ENCODE results near the gene FHOD1. TPM values are rescaled to one million over a fixed set of nuclear protein-coding genes. Genes with fewer than 3 reads are reported as not detected.

FHOD1 gene
- total and polyA plus RNA-seq, 2 of the 13 experiments (the other 11 are each of a cell fraction or from before 2014, with no cell fraction given), result 20.0 to 20.8 TPM

GRCh38 chr16:67284699-67285646 is 37.7 kb upstream of the FHOD1 start (continued):
- TF ChIP-seq ZNF367 (CRISPR knock-in tag; IDR thresholded peaks at IDR 0.05; ENCODE audit: borderline replicate concordance) (no peak), SNAPC4 (CRISPR knock-in tag; IDR thresholded peaks at IDR 0.05) (no peak), EZH2 (conservative IDR thresholded peaks at IDR 0.05; ENCODE audit: low read depth, low read length) (no peak), ZNF792 (CRISPR knock-in tag; IDR thresholded peaks at IDR 0.05) (no peak), BORCS8-MEF2B (CRISPR knock-in tag; IDR thresholded peaks at IDR 0.05) (no peak), JUND (CRISPR knock-in tag; IDR thresholded peaks at IDR 0.05) (no peak)
- TF ChIP-seq, protein P1, sequence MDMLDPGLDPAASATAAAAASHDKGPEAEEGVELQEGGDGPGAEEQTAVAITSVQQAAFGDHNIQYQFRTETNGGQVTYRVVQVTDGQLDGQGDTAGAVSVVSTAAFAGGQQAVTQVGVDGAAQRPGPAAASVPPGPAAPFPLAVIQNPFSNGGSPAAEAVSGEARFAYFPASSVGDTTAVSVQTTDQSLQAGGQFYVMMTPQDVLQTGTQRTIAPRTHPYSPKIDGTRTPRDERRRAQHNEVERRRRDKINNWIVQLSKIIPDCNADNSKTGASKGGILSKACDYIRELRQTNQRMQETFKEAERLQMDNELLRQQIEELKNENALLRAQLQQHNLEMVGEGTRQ (IDR thresholded peaks at IDR 0.05; ENCODE audit: low read depth, low read length), result 0 out of 2 replicates have a peak, but pooled peaks have one; percentile 3
- TF ChIP-seq, protein P1 (CRISPR knock-in tag; IDR thresholded peaks at IDR 0.05; ENCODE audit: borderline replicate concordance), result no peak
- TF ChIP-seq, protein P2, sequence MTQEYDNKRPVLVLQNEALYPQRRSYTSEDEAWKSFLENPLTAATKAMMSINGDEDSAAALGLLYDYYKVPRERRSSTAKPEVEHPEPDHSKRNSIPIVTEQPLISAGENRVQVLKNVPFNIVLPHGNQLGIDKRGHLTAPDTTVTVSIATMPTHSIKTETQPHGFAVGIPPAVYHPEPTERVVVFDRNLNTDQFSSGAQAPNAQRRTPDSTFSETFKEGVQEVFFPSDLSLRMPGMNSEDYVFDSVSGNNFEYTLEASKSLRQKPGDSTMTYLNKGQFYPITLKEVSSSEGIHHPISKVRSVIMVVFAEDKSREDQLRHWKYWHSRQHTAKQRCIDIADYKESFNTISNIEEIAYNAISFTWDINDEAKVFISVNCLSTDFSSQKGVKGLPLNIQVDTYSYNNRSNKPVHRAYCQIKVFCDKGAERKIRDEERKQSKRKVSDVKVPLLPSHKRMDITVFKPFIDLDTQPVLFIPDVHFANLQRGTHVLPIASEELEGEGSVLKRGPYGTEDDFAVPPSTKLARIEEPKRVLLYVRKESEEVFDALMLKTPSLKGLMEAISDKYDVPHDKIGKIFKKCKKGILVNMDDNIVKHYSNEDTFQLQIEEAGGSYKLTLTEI (CRISPR knock-in tag; conservative IDR thresholded peaks at IDR 0.05), result no peak
- TF ChIP-seq, protein P3, sequence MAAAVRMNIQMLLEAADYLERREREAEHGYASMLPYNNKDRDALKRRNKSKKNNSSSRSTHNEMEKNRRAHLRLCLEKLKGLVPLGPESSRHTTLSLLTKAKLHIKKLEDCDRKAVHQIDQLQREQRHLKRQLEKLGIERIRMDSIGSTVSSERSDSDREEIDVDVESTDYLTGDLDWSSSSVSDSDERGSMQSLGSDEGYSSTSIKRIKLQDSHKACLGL (CRISPR knock-in tag; IDR thresholded peaks at IDR 0.05), result no peak
- TF ChIP-seq, protein P4, sequence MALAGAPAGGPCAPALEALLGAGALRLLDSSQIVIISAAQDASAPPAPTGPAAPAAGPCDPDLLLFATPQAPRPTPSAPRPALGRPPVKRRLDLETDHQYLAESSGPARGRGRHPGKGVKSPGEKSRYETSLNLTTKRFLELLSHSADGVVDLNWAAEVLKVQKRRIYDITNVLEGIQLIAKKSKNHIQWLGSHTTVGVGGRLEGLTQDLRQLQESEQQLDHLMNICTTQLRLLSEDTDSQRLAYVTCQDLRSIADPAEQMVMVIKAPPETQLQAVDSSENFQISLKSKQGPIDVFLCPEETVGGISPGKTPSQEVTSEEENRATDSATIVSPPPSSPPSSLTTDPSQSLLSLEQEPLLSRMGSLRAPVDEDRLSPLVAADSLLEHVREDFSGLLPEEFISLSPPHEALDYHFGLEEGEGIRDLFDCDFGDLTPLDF (CRISPR knock-in tag; IDR thresholded peaks at IDR 0.05), result no peak
- TF ChIP-seq, protein P5, sequence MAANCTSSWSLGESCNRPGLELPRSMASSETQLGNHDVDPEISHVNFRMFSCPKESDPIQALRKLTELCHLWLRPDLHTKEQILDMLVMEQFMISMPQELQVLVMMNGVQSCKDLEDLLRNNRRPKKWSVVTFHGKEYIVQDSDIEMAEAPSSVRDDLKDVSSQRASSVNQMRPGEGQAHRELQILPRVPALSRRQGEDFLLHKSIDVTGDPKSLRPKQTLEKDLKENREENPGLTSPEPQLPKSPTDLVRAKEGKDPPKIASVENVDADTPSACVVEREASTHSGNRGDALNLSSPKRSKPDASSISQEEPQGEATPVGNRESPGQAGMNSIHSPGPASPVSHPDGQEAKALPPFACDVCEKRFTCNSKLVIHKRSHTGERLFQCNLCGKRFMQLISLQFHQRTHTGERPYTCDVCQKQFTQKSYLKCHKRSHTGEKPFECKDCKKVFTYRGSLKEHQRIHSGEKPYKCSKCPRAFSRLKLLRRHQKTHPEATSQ (CRISPR knock-in tag; IDR thresholded peaks at IDR 0.05; ENCODE audit: borderline replicate concordance), result no peak
